ENCODE measurements around the gene UCN2.

GRCh38 chr3:48591886-48592518, 28.4 kb upstream of the UCN2 start:
- TF ChIP-seq POLR2A (IDR thresholded peaks at IDR 0.05) (no peak), CTCF (IDR thresholded peaks at IDR 0.05) (no peak), POLR2AphosphoS5 (IDR thresholded peaks at IDR 0.05) (no peak), EP300 (IDR thresholded peaks at IDR 0.05) (no peak)

Measured in gastroesophageal sphincter (tissue), 3 donors.